PFSK-1 (cell line): Measurements from ENCODE around the gene COMMD7.

Experiments
- FOXP2 ChIP-seq: optimal IDR thresholded peaks from 2 replicates; pipeline ENCODE3; 2011; ENCODE audit warnings: borderline replicate concordance, control low read depth, inconsistent platforms; ENCODE audit not compliant: insufficient read depth; ENCODE audit errors: extremely low read length, extremely low read depth
- POLR2AphosphoS5 ChIP-seq: IDR thresholded peaks from 2 replicates; pipeline ENCODE4 v1.6.1; 2012; ENCODE audit warnings: low read depth, mild to moderate bottlenecking, control low read depth, low read length, moderate library complexity
- TF ChIP-seq, protein P1 (sequence below), 2 experiments: IDR thresholded peaks; 2 replicates each; pipeline versions ENCODE4 v1.6.1 to v1.8.0; 2011 to 2012; ENCODE audit warnings: low read depth in 2 of 2, low read length in 2 of 2, control low read depth in 1 of 2, inconsistent platforms in 1 of 2, mild to moderate bottlenecking in 1 of 2, moderate library complexity in 1 of 2; ENCODE audit not compliant: insufficient read depth in 1 of 2

COMMD7 gene

DNA sequence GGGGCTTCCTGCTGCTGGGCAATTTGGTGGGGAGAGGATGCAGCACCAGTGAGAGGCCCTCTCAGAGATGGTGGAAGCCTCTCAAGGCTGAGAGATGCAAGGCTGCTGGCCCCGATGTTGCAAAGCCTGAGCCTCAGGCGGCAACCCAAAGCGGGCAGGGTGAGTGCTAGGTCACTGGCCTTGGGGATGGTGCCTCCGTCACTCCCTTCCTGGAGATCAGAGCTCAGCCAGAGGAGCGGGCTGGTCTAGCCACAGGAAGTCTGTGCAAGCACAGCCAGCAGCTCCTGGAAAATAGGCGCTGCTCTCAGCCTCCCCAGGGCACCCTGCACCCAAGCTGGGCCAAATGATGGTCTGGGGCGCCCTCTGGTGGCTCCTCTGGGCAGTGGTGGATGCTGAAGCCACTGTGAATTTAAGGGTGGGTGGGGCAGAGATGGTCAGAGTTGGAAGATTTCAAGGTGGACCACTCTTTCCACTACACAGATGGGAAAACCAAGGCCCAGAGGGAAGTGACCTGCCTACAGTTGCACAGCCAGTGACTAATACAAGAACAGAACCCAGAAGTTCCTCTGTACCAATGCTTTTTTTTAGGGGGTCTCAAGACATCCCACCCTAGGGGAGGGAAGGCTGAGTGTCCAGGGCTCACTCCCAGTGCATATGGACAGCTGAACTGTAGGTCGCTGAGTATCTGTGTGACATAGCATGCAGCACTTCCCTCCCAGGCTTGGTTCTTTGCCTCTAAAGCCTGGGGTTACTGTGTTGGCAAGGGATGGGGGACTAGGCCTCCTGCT is 90.3 kb downstream of the COMMD7 start:
- peak; percentile 88 for TF ChIP-seq FOXP2
- TF ChIP-seq, protein P1, sequence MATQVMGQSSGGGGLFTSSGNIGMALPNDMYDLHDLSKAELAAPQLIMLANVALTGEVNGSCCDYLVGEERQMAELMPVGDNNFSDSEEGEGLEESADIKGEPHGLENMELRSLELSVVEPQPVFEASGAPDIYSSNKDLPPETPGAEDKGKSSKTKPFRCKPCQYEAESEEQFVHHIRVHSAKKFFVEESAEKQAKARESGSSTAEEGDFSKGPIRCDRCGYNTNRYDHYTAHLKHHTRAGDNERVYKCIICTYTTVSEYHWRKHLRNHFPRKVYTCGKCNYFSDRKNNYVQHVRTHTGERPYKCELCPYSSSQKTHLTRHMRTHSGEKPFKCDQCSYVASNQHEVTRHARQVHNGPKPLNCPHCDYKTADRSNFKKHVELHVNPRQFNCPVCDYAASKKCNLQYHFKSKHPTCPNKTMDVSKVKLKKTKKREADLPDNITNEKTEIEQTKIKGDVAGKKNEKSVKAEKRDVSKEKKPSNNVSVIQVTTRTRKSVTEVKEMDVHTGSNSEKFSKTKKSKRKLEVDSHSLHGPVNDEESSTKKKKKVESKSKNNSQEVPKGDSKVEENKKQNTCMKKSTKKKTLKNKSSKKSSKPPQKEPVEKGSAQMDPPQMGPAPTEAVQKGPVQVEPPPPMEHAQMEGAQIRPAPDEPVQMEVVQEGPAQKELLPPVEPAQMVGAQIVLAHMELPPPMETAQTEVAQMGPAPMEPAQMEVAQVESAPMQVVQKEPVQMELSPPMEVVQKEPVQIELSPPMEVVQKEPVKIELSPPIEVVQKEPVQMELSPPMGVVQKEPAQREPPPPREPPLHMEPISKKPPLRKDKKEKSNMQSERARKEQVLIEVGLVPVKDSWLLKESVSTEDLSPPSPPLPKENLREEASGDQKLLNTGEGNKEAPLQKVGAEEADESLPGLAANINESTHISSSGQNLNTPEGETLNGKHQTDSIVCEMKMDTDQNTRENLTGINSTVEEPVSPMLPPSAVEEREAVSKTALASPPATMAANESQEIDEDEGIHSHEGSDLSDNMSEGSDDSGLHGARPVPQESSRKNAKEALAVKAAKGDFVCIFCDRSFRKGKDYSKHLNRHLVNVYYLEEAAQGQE (IDR thresholded peaks at IDR 0.05; ENCODE audit: insufficient read depth in 1 of 2, low read depth in 2 of 2, low read length in 2 of 2) = no peak
- TF ChIP-seq POLR2AphosphoS5 = no peak
